Vagina (tissue), 2 donors: Measurements from ENCODE around the gene C6orf52. TPM values are rescaled to one million over a fixed set of nuclear protein-coding genes. Genes with fewer than 3 reads are reported as not detected.

ENCODE experiments used
- DNase-seq, 2 donors: peaks; one replicate each; pipeline ENCODE4 v3.0.0-alpha.2; 2017; ENCODE audit errors: extremely low spot score in 2 of 2
- H3K27ac ChIP-seq: fragments of 200-600 bp; sonication (generic); one replicate; pipeline ENCODE4 v1.5.1; 2019
- H3K27me3 ChIP-seq: fragments of 200-600 bp; sonication (generic); one replicate; pipeline ENCODE4 v1.5.1; 2019
- H3K36me3 ChIP-seq, 2 donors: fragments of 200-600 bp; sonication (generic); one replicate each; pipeline ENCODE4 v1.5.1; 2017 to 2019
- H3K4me1 ChIP-seq: fragments of 200-600 bp; sonication (generic); one replicate; pipeline ENCODE4 v1.5.1; 2019
- H3K4me3 ChIP-seq, 2 donors: fragments of 200-600 bp; sonication (generic); 1 replicate in 1 of 2; 2 replicates in 1 of 2; pipeline ENCODE4 v1.5.1; 2016 to 2019
- H3K9me3 ChIP-seq: fragments of 200-600 bp; sonication (generic); one replicate; pipeline ENCODE4 v1.5.1; 2019
- POLR2A ChIP-seq, 2 donors: fragments of 450-650 bp; IDR thresholded peaks; one replicate each; pipeline ENCODE4 v1.6.1; 2017; ENCODE audit warnings: antibody characterized with exemption in 2 of 2, mild to moderate bottlenecking in 2 of 2, moderate library complexity in 2 of 2
- POLR2AphosphoS5 ChIP-seq, 2 donors: sonication (generic); formaldehyde crosslinking; IDR thresholded peaks; one replicate each; pipeline ENCODE4 v1.9.0; 2017; ENCODE audit warnings: antibody characterized with exemption in 2 of 2, mild to moderate bottlenecking in 2 of 2, low read depth in 1 of 2; ENCODE audit not compliant: insufficient read depth in 1 of 2
- intact Hi-C: fragments of 100-400 bp; cut with DNase I; formaldehyde crosslinking; loops from one replicate; pipeline ENCODE4 v1.15.1; 2023
- total RNA-seq: library from RNA; depleted of rRNA; stranded (reverse); fragments of >200 nt; gene quantifications from one replicate; pipeline ENCODE4 v1.2.3, GENCODE V29; 2016
- TF ChIP-seq, protein P1 (sequence below), 3 experiments: fragments of 450-650 bp in 2 of 3; fragments of 200-600 bp in 1 of 3; sonication (generic) in 1 of 3; IDR thresholded peaks; one replicate each; pipeline ENCODE4 v1.5.1; 2017 to 2019; ENCODE audit warnings: antibody characterized with exemption in 3 of 3, mild to moderate bottlenecking in 2 of 3, moderate library complexity in 2 of 3

The C6orf52 gene
- total RNA-seq, 1 donor from 2014 or later, result not detected

DNA sequence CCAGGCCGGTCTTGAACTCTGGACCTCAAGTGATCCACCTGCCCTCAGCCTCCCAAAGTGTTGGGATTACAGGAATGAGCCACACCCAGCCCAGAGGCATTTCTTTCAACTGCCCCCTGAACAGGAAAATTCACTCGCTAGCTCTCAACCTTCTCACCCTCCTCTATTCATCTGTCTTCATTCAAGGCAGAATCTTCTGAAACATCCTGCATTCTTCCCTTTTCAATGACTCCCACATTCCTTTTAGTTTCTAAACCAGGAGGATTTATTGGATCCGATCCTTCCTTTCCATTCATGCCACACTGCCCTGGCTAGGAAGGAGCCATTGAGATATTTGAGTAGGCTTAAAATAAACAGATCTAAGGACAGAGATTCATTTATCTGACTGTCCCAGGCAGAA, 52.9 kb downstream of the C6orf52 start:
- Histone ChIP-seq H3K4me1 (no peaks in the 10 kb centered on the region), H3K36me3 (no peaks in the 10 kb centered on the region), H3K4me3 (no peak overlapping the region), H3K9me3 (no peaks in the 10 kb centered on the region), H3K27ac (no peak overlapping the region), H3K27me3 (no peaks in the 10 kb centered on the region)
- no peak for DNase-seq
- intact Hi-C loops, result no loop called here
- TF ChIP-seq, protein P1, sequence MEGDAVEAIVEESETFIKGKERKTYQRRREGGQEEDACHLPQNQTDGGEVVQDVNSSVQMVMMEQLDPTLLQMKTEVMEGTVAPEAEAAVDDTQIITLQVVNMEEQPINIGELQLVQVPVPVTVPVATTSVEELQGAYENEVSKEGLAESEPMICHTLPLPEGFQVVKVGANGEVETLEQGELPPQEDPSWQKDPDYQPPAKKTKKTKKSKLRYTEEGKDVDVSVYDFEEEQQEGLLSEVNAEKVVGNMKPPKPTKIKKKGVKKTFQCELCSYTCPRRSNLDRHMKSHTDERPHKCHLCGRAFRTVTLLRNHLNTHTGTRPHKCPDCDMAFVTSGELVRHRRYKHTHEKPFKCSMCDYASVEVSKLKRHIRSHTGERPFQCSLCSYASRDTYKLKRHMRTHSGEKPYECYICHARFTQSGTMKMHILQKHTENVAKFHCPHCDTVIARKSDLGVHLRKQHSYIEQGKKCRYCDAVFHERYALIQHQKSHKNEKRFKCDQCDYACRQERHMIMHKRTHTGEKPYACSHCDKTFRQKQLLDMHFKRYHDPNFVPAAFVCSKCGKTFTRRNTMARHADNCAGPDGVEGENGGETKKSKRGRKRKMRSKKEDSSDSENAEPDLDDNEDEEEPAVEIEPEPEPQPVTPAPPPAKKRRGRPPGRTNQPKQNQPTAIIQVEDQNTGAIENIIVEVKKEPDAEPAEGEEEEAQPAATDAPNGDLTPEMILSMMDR (IDR thresholded peaks at IDR 0.05), result no peak
- TF ChIP-seq POLR2AphosphoS5 (IDR thresholded peaks at IDR 0.05; ENCODE audit: insufficient read depth in 1 of 2, low read depth in 1 of 2) (no peak), POLR2A (IDR thresholded peaks at IDR 0.05) (no peak)

DNA sequence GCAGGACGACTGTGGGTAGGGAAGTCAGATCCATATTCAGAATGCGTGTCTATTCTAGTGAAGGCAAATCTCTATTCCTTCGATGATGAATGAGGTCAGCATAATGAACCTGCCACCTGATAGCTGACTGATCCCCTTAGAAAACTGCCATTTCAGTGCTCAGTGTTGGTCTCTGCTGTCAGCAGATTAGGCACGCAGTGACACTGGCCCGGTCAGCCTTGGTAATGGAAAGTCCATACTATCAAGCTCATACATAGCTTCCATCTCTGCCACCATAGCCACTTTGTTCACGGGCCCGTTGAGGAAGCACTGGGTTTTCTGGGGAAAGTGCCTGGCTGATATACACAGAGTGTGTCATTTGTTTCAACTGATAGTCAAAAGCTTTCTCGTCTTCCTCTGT, 54.0 kb downstream of the C6orf52 start:
- Histone ChIP-seq H3K27me3 (no peaks in the 10 kb centered on the region), H3K27ac (no peak overlapping the region), H3K4me3 (no peak overlapping the region), H3K9me3 (no peaks in the 10 kb centered on the region), H3K36me3 (no peaks in the 10 kb centered on the region), H3K4me1 (no peaks in the 10 kb centered on the region)
- intact Hi-C loops, result no loop called here
- DNase-seq, result no peak
- TF ChIP-seq POLR2AphosphoS5 (IDR thresholded peaks at IDR 0.05; ENCODE audit: insufficient read depth in 1 of 2, low read depth in 1 of 2) (no peak), POLR2A (IDR thresholded peaks at IDR 0.05) (no peak)
- TF ChIP-seq, protein P1 (IDR thresholded peaks at IDR 0.05), result no peak

DNA sequence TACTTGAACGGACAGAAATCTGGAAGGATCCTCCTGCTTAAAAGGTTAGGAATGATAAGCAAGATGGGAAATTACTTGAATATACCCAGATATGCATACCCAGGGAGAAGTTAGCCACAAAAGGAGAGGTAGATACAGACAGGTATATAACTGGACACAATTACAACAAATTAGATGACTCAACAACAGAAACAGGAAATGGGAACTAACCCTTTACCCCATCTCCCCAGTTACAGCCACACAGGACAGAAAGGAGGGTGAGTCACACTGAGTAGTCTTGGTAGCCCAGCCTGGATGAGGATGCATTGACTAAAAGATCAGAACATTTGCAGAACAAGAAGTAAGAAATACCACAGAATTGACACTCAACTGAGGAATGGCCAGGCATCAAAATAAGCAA, 61.2 kb downstream of the C6orf52 start:
- H3K36me3 ChIP-seq, result no peaks in the 10 kb centered on the region
- no peak overlapping the region for H3K4me3 ChIP-seq
- no peak overlapping the region for H3K27ac ChIP-seq
- no peak for DNase-seq
- no peaks in the 10 kb centered on the region for H3K27me3 ChIP-seq
- TF ChIP-seq POLR2A (IDR thresholded peaks at IDR 0.05), result no peak
- no peak for TF ChIP-seq POLR2AphosphoS5 (IDR thresholded peaks at IDR 0.05; ENCODE audit: insufficient read depth in 1 of 2, low read depth in 1 of 2)
- TF ChIP-seq, protein P1 (IDR thresholded peaks at IDR 0.05), result no peak
- intact Hi-C loops, result no loop called here
- no peaks in the 10 kb centered on the region for H3K4me1 ChIP-seq
- no peaks in the 10 kb centered on the region for H3K9me3 ChIP-seq

DNA sequence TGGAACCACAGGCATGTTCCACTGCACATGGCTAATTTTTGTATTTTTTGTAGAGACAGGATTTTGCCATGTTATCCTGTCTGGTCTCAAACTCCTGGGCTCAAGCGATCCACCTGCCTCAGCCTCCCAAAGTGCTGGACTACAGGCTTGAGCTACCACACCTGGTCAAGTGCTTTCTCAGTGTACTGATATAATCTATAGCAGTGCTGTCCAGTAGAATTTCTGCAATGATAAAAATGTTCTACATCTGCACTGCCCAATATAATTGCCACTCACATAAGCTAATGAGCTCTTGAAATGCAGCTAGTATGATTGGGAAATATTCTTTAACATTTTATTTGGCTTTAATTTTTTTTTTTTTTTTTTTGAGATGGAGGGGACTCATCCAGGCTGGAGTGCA, 64.2 kb downstream of the C6orf52 start:
- no peak for DNase-seq
- TF ChIP-seq, protein P1 (IDR thresholded peaks at IDR 0.05), result no peak
- TF ChIP-seq POLR2AphosphoS5 (IDR thresholded peaks at IDR 0.05; ENCODE audit: insufficient read depth in 1 of 2, low read depth in 1 of 2), result no peak
- TF ChIP-seq POLR2A (IDR thresholded peaks at IDR 0.05), result no peak
- Histone ChIP-seq H3K36me3 (no peaks in the 10 kb centered on the region), H3K4me1 (no peaks in the 10 kb centered on the region), H3K27me3 (no peaks in the 10 kb centered on the region), H3K27ac (no peak overlapping the region), H3K9me3 (no peaks in the 10 kb centered on the region), H3K4me3 (no peak overlapping the region)
- intact Hi-C loops, result no loop called here

DNA sequence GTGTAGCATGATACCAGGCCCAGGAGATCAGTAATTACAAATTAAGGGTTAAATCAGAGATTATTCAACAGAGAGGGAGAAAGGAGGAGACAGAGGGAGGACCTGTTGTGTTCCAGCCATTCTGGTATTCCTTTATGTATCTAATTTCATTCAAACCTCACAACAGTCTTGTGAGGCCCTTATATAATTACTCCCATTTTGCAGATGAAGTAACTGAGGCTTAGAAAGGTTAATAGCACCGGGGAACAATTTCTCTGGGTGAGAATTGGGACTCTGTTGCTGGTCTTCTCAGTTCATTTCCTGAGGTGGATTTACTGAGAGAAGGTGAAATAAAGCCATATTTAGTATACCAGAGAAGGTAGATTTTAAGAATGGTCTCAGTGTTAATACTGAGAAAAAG, 66.6 kb downstream of the C6orf52 start:
- TF ChIP-seq POLR2A (IDR thresholded peaks at IDR 0.05), result no peak
- TF ChIP-seq, protein P1 (IDR thresholded peaks at IDR 0.05), result no peak
- Histone ChIP-seq H3K9me3 (no peaks in the 10 kb centered on the region), H3K27ac (no peak overlapping the region), H3K4me1 (no peaks in the 10 kb centered on the region), H3K27me3 (no peaks in the 10 kb centered on the region), H3K4me3 (no peak overlapping the region), H3K36me3 (no peaks in the 10 kb centered on the region)
- no peak for DNase-seq
- intact Hi-C loops, result no loop called here
